PC-9 (cell line): ENCODE measurements around the gene IWS1. TPM values are rescaled to one million over a fixed set of nuclear protein-coding genes. Genes with fewer than 3 reads are reported as not detected.

ENCODE experiments used
- BruUV-seq: library from RNA; stranded (reverse); fragments of 400-500 nt; replicated peaks from 2 replicates; lab custom pipeline; 2021; lab: Mats Ljungman, UMichigan
- CTCF ChIA-PET: fragments of 300-600 bp; sonication (Branson Sonifier 250); formaldehyde crosslinking; loops from one replicate; lab custom pipeline; 2022; ENCODE audit warnings: antibody characterized with exemption; lab: Charles Lee
- POLR2A ChIA-PET: fragments of 300-600 bp; sonication (Branson Sonifier 250); formaldehyde crosslinking; loops from one replicate; lab custom pipeline; 2022; ENCODE audit warnings: antibody characterized with exemption; ENCODE audit not compliant: unreplicated experiment; lab: Charles Lee
- DNase-seq, 2 experiments: peaks; one replicate each; pipeline versions ENCODE4 v3.0.0 to v3.0.0-alpha.2; 2015 to 2022; ENCODE audit warnings: mixed read lengths in 1 of 2
- H2AFZ ChIP-seq: fragments of 200-600 bp; sonication (generic); 2 replicates; pipeline ENCODE4 v1.8.1; 2017; ENCODE audit warnings: antibody characterized with exemption
- H3F3A ChIP-seq: fragments of 200-600 bp; sonication (generic); 2 replicates; pipeline ENCODE4 v1.8.1; 2017; ENCODE audit warnings: antibody characterized with exemption, mild to moderate bottlenecking, low read depth; ENCODE audit not compliant: insufficient read depth
- H3K27ac ChIP-seq: fragments of 200-600 bp; sonication (generic); 2 replicates; pipeline ENCODE4 v1.6.1; 2016; ENCODE audit warnings: mixed run types
- H3K27me3 ChIP-seq: fragments of 200-600 bp; sonication (generic); 2 replicates; pipeline ENCODE4 v1.6.1; 2016; ENCODE audit warnings: low read depth, mixed run types; ENCODE audit not compliant: insufficient read depth
- H3K36me3 ChIP-seq: fragments of 200-600 bp; sonication (generic); 2 replicates; pipeline ENCODE4 v1.6.1; 2016; ENCODE audit warnings: low read depth, mixed run types
- H3K4me1 ChIP-seq: fragments of 200-600 bp; sonication (generic); replicated peaks from 2 replicates; pipeline ENCODE4 v1.6.1; 2016; ENCODE audit warnings: mixed run types; ENCODE audit not compliant: insufficient read depth
- H3K4me2 ChIP-seq: fragments of 200-600 bp; sonication (generic); 2 replicates; pipeline ENCODE4 v1.6.1; 2017; ENCODE audit warnings: mixed run types
- H3K4me3 ChIP-seq: fragments of 200-600 bp; sonication (generic); 2 replicates; pipeline ENCODE4 v1.6.1; 2016; ENCODE audit warnings: mixed run types
- H3K79me2 ChIP-seq: fragments of 200-600 bp; sonication (generic); 2 replicates; pipeline ENCODE4 v1.6.1; 2017; ENCODE audit warnings: low read depth, mixed run types
- H3K9me2 ChIP-seq: fragments of 200-600 bp; sonication (generic); 2 replicates; pipeline ENCODE4 v1.8.1; 2017; ENCODE audit warnings: mild to moderate bottlenecking; ENCODE audit not compliant: insufficient read depth
- H3K9me3 ChIP-seq: fragments of 200-600 bp; sonication (generic); 2 replicates; pipeline ENCODE4 v1.8.1; 2016; ENCODE audit warnings: low read depth; ENCODE audit not compliant: insufficient read depth
- H4K20me1 ChIP-seq: fragments of 200-600 bp; sonication (generic); 2 replicates; pipeline ENCODE4 v1.8.1; 2017; ENCODE audit not compliant: insufficient read depth
- EZH2 ChIP-seq: fragments of 200-600 bp; sonication (generic); IDR thresholded peaks from 2 replicates; pipeline ENCODE4 v1.8.0; 2017; ENCODE audit warnings: antibody characterized with exemption, low read depth
- intact Hi-C: fragments of 100-400 bp; cut with micrococcal nuclease; formaldehyde crosslinking; loops from one replicate; pipeline ENCODE4 v1.10.0; 2022; ENCODE audit not compliant: unreplicated experiment
- total RNA-seq: library from RNA; stranded (reverse); gene quantifications from 2 replicates; pipeline ENCODE4 v1.2.3, GENCODE V29; 2021
- TF ChIP-seq, protein P1 (sequence below): fragments of 200-600 bp; sonication (generic); conservative IDR thresholded peaks from 2 replicates; pipeline ENCODE4 v1.6.1; 2017; ENCODE audit warnings: mixed run types, antibody characterized with exemption, mild to moderate bottlenecking, moderate library complexity

The IWS1 gene
- total RNA-seq, 1 experiment from 2014 or later: 47.3 TPM

- ChIA-PET POLR2A (interaction anchor here (0.7 kb wide), 1 partner anchor 158 kb away, joined by 4 read pairs; the partner anchor contains the start of gene ERCC3), CTCF (no interaction called here)
- no peak overlapping the region for H3K27ac ChIP-seq
- H3K36me3 ChIP-seq: no peaks in the 10 kb centered on the region
- H4K20me1 ChIP-seq: no peaks in the 10 kb centered on the region
- H3K79me2 ChIP-seq: no peaks in the 10 kb centered on the region
- H3F3A ChIP-seq: no peaks in the 10 kb centered on the region
- TF ChIP-seq, protein P1, sequence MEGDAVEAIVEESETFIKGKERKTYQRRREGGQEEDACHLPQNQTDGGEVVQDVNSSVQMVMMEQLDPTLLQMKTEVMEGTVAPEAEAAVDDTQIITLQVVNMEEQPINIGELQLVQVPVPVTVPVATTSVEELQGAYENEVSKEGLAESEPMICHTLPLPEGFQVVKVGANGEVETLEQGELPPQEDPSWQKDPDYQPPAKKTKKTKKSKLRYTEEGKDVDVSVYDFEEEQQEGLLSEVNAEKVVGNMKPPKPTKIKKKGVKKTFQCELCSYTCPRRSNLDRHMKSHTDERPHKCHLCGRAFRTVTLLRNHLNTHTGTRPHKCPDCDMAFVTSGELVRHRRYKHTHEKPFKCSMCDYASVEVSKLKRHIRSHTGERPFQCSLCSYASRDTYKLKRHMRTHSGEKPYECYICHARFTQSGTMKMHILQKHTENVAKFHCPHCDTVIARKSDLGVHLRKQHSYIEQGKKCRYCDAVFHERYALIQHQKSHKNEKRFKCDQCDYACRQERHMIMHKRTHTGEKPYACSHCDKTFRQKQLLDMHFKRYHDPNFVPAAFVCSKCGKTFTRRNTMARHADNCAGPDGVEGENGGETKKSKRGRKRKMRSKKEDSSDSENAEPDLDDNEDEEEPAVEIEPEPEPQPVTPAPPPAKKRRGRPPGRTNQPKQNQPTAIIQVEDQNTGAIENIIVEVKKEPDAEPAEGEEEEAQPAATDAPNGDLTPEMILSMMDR: no peak
- TF ChIP-seq EZH2: no peak
- intact Hi-C loops: no loop called here
- no peaks in the 10 kb centered on the region for H3K9me3 ChIP-seq
- H3K4me3 ChIP-seq: no peak overlapping the region
- H3K4me1 ChIP-seq: no peaks in the 10 kb centered on the region
- BruUV-seq: no TSS peak
- H3K9me2 ChIP-seq: 0 out of 2 replicates have a peak, but pooled peaks cover 5% of the 10 kb centered on the region
- H2AFZ ChIP-seq: no peak overlapping the region
- H3K4me2 ChIP-seq: no peak overlapping the region
- H3K27me3 ChIP-seq: no peaks in the 10 kb centered on the region
- no peak for DNase-seq
Observed at GRCh38 chr2:127451981-127452380, 74.3 kb downstream of the IWS1 start.

- Histone ChIP-seq H3K27ac (no peak overlapping the region), H3K4me2 (no peak overlapping the region), H3K4me1 (no peaks in the 10 kb centered on the region), H3K79me2 (no peaks in the 10 kb centered on the region), H2AFZ (no peak overlapping the region), H3K36me3 (no peaks in the 10 kb centered on the region), H3K9me2 (0 out of 2 replicates have a peak, but pooled peaks cover 5% of the 10 kb centered on the region), H3K27me3 (no peaks in the 10 kb centered on the region), H3K4me3 (no peak overlapping the region), H3F3A (no peaks in the 10 kb centered on the region), H3K9me3 (peaks cover 3% of the 10 kb centered on the region), H4K20me1 (no peaks in the 10 kb centered on the region)
- TF ChIP-seq, protein P1: no peak
- TF ChIP-seq EZH2: no peak
- ChIA-PET CTCF (no interaction called here), POLR2A (no interaction called here)
- DNase-seq: no peak
- no TSS peak for BruUV-seq
- intact Hi-C loops: no loop called here
Observed at GRCh38 chr2:127449898-127450297, 76.4 kb downstream of the IWS1 start.

DNA sequence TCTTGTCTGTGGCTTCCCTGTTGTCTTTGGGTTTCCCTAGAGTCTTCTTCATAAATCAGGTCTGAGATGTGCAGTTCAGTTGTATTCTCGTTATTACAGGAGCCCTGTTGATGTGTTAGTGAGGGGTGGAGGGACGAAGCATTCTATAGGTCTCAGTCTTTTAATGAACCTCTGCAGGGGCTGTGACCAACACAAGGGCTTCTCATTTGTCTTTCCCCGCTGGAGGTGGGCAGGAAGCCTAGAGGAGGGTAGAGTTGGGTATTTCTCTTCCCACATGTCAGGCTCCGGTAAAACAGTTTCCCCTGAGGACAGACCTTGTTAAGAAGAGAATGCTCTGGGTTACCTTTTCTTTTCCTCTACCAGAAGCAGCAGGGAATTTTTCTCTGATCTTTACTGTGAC, 76.9 kb downstream of the IWS1 start:
- ChIA-PET CTCF (no interaction called here), POLR2A (no interaction called here)
- BruUV-seq: no TSS peak
- DNase-seq: no peak
- H3K4me3 ChIP-seq: no peak overlapping the region
- TF ChIP-seq, protein P1: no peak
- no peak for TF ChIP-seq EZH2
- no peaks in the 10 kb centered on the region for H4K20me1 ChIP-seq
- H3K27ac ChIP-seq: no peak overlapping the region
- peaks cover 7% of the 10 kb centered on the region for H3K9me3 ChIP-seq
- H2AFZ ChIP-seq: no peak overlapping the region
- H3K4me1 ChIP-seq: no peaks in the 10 kb centered on the region
- no peaks in the 10 kb centered on the region for H3F3A ChIP-seq
- intact Hi-C loops: no loop called here
- 0 out of 2 replicates have a peak, but pooled peaks cover 5% of the 10 kb centered on the region for H3K9me2 ChIP-seq
- no peak overlapping the region for H3K4me2 ChIP-seq
- no peaks in the 10 kb centered on the region for H3K36me3 ChIP-seq
- H3K27me3 ChIP-seq: no peaks in the 10 kb centered on the region
- no peaks in the 10 kb centered on the region for H3K79me2 ChIP-seq
